ENCODE measurements around the gene GABBR1.
A peak's percentile ranks its signal among the peaks of the same experiment; 100 is the strongest.

GABBR1 gene

DNA sequence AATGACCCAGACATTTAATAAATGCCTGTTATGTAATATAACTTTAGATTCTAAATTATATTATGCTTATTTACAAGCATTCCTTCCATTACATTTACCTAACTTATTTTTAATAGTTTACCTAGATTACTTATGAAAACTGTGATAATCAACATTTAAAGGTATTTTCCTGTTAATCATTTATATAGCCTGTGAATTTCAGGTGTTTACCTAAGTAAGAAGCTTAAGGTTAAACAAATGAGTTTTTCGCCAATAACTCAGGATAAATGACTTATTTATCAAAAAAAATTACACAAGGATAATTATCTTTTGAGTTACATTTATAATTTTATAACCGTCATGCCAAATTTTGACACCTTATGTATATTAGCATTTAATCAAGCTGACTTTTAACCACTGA, 108.9 kb downstream of the GABBR1 start:
- Histone ChIP-seq H3K9ac (no peak overlapping the region), H4K20me1 (ENCODE audit: insufficient read depth) (no peaks in the 10 kb centered on the region), H3K4me3 (IDR thresholded peaks at IDR 0.05; ENCODE audit: insufficient read depth, low read depth, low read length) (no peak overlapping the region), H3K79me2 (ENCODE audit: insufficient read depth, low read depth) (no peaks in the 10 kb centered on the region), H3K4me2 (no peak overlapping the region), H2AFZ (ENCODE audit: low read depth) (no peak overlapping the region), H3K4me1 (ENCODE audit: low read depth, poor library complexity, severe bottlenecking) (peaks cover 24% of the 10 kb centered on the region), H3K27ac (no peak overlapping the region), H3K27me3 (ENCODE audit: insufficient read depth, low read depth) (no peaks in the 10 kb centered on the region), H3K36me3 (ENCODE audit: insufficient read depth) (no peaks in the 10 kb centered on the region)
- TF ChIP-seq, protein P1, sequence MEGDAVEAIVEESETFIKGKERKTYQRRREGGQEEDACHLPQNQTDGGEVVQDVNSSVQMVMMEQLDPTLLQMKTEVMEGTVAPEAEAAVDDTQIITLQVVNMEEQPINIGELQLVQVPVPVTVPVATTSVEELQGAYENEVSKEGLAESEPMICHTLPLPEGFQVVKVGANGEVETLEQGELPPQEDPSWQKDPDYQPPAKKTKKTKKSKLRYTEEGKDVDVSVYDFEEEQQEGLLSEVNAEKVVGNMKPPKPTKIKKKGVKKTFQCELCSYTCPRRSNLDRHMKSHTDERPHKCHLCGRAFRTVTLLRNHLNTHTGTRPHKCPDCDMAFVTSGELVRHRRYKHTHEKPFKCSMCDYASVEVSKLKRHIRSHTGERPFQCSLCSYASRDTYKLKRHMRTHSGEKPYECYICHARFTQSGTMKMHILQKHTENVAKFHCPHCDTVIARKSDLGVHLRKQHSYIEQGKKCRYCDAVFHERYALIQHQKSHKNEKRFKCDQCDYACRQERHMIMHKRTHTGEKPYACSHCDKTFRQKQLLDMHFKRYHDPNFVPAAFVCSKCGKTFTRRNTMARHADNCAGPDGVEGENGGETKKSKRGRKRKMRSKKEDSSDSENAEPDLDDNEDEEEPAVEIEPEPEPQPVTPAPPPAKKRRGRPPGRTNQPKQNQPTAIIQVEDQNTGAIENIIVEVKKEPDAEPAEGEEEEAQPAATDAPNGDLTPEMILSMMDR (conservative IDR thresholded peaks at IDR 0.05; ENCODE audit: low read depth, low read length) = no peak

DNA sequence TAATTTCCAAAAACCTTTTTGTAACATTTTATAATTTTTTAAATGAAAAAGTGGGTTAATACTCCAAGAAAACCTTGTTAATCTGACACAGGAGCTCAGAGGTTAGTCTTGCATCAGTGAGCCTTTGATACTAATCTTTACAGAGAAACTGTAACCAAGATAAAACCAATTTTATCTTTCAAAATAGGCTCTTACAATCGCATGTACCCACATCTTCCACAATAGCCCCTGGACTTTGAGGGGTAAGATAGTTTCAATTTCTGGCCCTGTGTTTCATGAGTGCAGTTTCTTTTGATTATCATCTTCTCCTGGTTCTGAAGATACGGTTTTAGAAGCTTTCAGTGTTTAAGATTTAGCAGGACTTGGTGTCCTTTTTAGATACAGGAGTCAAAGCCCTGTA, 110.8 kb downstream of the GABBR1 start:
- H3K4me3 ChIP-seq (IDR thresholded peaks at IDR 0.05; ENCODE audit: insufficient read depth, low read depth, low read length) = no peak overlapping the region
- TF ChIP-seq, protein P1 (conservative IDR thresholded peaks at IDR 0.05; ENCODE audit: low read depth, low read length) = no peak
- H3K27ac ChIP-seq = peak overlapping the region; percentile 36; the same call in 1 of the 2 replicates
- H3K4me1 ChIP-seq (ENCODE audit: low read depth, poor library complexity, severe bottlenecking) = peaks cover 31% of the 10 kb centered on the region
- no peaks in the 10 kb centered on the region for H3K79me2 ChIP-seq (ENCODE audit: insufficient read depth, low read depth)
- H3K4me2 ChIP-seq = peak overlapping the region; percentile 59
- H3K36me3 ChIP-seq (ENCODE audit: insufficient read depth) = no peaks in the 10 kb centered on the region
- H3K27me3 ChIP-seq (ENCODE audit: insufficient read depth, low read depth) = no peaks in the 10 kb centered on the region
- H2AFZ ChIP-seq (ENCODE audit: low read depth) = 0 out of 2 replicates have a peak overlapping the region, but pooled peaks have one; percentile 4
- H3K9ac ChIP-seq = peak overlapping the region; percentile 3; the same call in 1 of the 2 replicates
- no peaks in the 10 kb centered on the region for H4K20me1 ChIP-seq (ENCODE audit: insufficient read depth)

DNA sequence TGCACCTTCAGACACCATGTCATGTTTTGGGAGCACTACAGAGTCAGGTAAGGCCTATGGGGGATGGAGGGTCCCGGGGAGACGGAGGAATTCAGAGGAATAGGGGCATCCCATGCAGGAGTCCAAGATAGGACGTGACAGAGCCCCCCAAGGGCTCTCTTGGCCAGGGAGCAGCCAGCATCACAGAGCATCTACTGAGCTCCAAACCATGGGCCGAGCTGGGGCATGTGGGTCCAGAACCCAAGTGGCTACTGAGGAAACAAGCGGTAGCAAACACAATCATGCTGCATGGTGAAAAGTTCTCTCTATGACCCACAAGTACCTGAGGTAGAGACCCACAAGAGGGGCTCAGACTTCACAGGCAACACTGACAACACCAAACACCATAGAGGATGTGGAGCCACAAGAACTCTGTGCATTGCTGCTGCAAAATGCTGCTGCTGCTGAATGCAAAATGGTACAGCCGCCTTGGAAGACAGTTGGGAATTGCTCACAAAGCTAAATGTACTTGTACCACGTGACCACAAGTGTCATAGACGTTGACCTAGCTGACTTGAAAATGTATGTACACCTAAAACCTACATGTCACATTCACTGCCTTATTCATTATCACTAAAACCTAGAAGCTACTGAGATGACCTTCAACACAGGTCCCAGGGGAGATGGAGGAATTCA, 111.8 kb downstream of the GABBR1 start:
- H3K36me3 ChIP-seq (ENCODE audit: insufficient read depth) = no peaks in the 10 kb centered on the region
- H3K9ac ChIP-seq = no peak overlapping the region
- no peaks in the 10 kb centered on the region for H3K27me3 ChIP-seq (ENCODE audit: insufficient read depth, low read depth)
- no peak overlapping the region for H3K27ac ChIP-seq
- no peak overlapping the region for H3K4me3 ChIP-seq (IDR thresholded peaks at IDR 0.05; ENCODE audit: insufficient read depth, low read depth, low read length)
- peaks cover 42% of the 10 kb centered on the region for H3K4me1 ChIP-seq (ENCODE audit: low read depth, poor library complexity, severe bottlenecking)
- H3K79me2 ChIP-seq (ENCODE audit: insufficient read depth, low read depth) = no peaks in the 10 kb centered on the region
- TF ChIP-seq, protein P1 (conservative IDR thresholded peaks at IDR 0.05; ENCODE audit: low read depth, low read length) = no peak
- no peaks in the 10 kb centered on the region for H4K20me1 ChIP-seq (ENCODE audit: insufficient read depth)
- no peak overlapping the region for H2AFZ ChIP-seq (ENCODE audit: low read depth)
- no peak overlapping the region for H3K4me2 ChIP-seq

DNA sequence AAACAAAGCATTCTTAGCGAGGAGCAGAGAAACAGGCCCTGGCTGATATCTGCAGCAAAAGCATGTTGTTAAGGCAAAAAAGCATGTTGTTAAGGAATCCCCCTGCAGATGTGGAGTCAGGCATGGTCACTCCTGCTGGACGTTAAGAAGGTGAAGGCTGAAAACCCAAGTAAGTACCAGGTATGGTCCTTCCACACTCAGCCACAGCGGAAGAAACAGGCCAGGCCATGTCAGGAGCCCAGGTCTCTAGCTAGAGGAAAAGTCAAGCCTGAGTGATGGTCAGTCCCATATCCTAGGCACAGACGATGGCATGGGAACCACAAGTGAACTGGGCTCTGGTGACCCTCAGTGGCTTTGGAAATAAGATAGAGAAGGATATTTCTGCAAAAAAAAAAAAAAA, 112.8 kb downstream of the GABBR1 start:
- Histone ChIP-seq H3K79me2 (ENCODE audit: insufficient read depth, low read depth) (no peaks in the 10 kb centered on the region), H3K4me2 (no peak overlapping the region), H3K27me3 (ENCODE audit: insufficient read depth, low read depth) (no peaks in the 10 kb centered on the region), H3K4me1 (ENCODE audit: low read depth, poor library complexity, severe bottlenecking) (peaks cover 49% of the 10 kb centered on the region), H3K4me3 (IDR thresholded peaks at IDR 0.05; ENCODE audit: insufficient read depth, low read depth, low read length) (no peak overlapping the region), H3K27ac (no peak overlapping the region), H3K36me3 (ENCODE audit: insufficient read depth) (no peaks in the 10 kb centered on the region), H2AFZ (ENCODE audit: low read depth) (no peak overlapping the region), H3K9ac (no peak overlapping the region), H4K20me1 (ENCODE audit: insufficient read depth) (no peaks in the 10 kb centered on the region)
- TF ChIP-seq, protein P1 (conservative IDR thresholded peaks at IDR 0.05; ENCODE audit: low read depth, low read length) = no peak

All from KMS-11 (cell line).